HG03520 (cell line): ENCODE data around the gene CYGB.
"Not testable (repeated sequence)": the region's sequence is repeated elsewhere in the genome, so short reads cannot be mapped to it uniquely, and the experiment has no call there.

ENCODE experiments used
- ATAC-seq: cut with Tn5 transposase; IDR thresholded peaks from one replicate; pipeline ENCODE4 v1.9.1; 2021; ENCODE audit warnings: mild to moderate bottlenecking, moderate library complexity; ENCODE audit not compliant: unreplicated experiment

CYGB gene

GRCh38 chr17:76524598-76525512 is 12.7 kb downstream of the CYGB start:
- ATAC-seq = no peak

GRCh38 chr17:76523084-76524037 is 14.1 kb downstream of the CYGB start:
- no peak for ATAC-seq

GRCh38 chr17:76521683-76522082 is 15.8 kb downstream of the CYGB start:
- ATAC-seq = not testable (repeated sequence)

GRCh38 chr17:76521262-76521661 is 16.2 kb downstream of the CYGB start:
- no peak for ATAC-seq

- no peak for ATAC-seq
Observed at GRCh38 chr17:76519048-76519966, 18.2 kb downstream of the CYGB start.

- ATAC-seq = no peak
Observed at GRCh38 chr17:76517638-76518038, 19.9 kb downstream of the CYGB start.

GRCh38 chr17:76515274-76515949 is 22.1 kb downstream of the CYGB start:
- no peak for ATAC-seq

- not testable (repeated sequence) for ATAC-seq
Observed at GRCh38 chr17:76514355-76514754, 23.2 kb downstream of the CYGB start.

GRCh38 chr17:76513306-76513692 is 24.2 kb downstream of the CYGB start:
- no peak for ATAC-seq

- no peak for ATAC-seq
Observed at GRCh38 chr17:76512366-76513305, 24.9 kb downstream of the CYGB start.

- no peak for ATAC-seq
Observed at GRCh38 chr17:76511668-76512365, 25.7 kb downstream of the CYGB start.

GRCh38 chr17:76510831-76511244 is 26.7 kb downstream of the CYGB start:
- ATAC-seq = no peak

GRCh38 chr17:76508472-76509063 is 28.9 kb downstream of the CYGB start:
- ATAC-seq = not testable (repeated sequence)

- ATAC-seq = no peak
Observed at GRCh38 chr17:76506408-76507345, 30.8 kb downstream of the CYGB start.

GRCh38 chr17:76504117-76504516 is 33.4 kb downstream of the CYGB start:
- ATAC-seq = no peak

GRCh38 chr17:76502341-76503211 is 34.9 kb downstream of the CYGB start:
- ATAC-seq = no peak
